HepG2 (cell line): ENCODE measurements around the gene FAM240A. TPM values are rescaled to one million over a fixed set of nuclear protein-coding genes. Genes with fewer than 3 reads are reported as not detected.

Experiments used
- ATAC-seq: fragments of 200-7000 bp; cut with Tn5 transposase; 3 replicates; pipeline ENCODE4 v1.9.1; 2020; ENCODE audit warnings: mild to moderate bottlenecking, moderate library complexity
- BruUV-seq: library from RNA; stranded (reverse); fragments of 400-500 nt; replicated peaks from 2 replicates; lab custom pipeline; 2021; lab: Mats Ljungman, UMichigan
- CTCF ChIA-PET: fragments of 300-600 bp; formaldehyde crosslinking; extraction: SDS; loops from one replicate; lab custom pipeline; 2021; ENCODE audit warnings: low total read pairs, inconsistent platforms, low intra/inter-chr PET ratio; lab: Yijun Ruan, JAX
- POLR2A ChIA-PET: fragments of 350-600 bp; sonication (Branson Sonifier 250); formaldehyde crosslinking; loops from one replicate; lab custom pipeline; 2020; ENCODE audit warnings: antibody characterized with exemption, inconsistent platforms; lab: Yijun Ruan, JAX
- DNase-seq: peaks from one replicate; pipeline ENCODE4 v3.0.0-alpha.2; 2015; ENCODE audit warnings: low spot score
- FAIRE-seq: peaks from 3 replicates; lab custom pipeline; 2011; peaks lifted over from hg19 to GRCh38; lab: Jason Lieb, UNC
- H2AFZ ChIP-seq: one replicate; pipeline ENCODE4 v1.6.1; 2011; ENCODE audit warnings: low read length, inconsistent platforms
- H3K27ac ChIP-seq: fragments of 300-600 bp; 3 replicates; pipeline ENCODE4 v1.8.0; 2011; ENCODE audit warnings: mixed run types, mild to moderate bottlenecking, mixed read lengths, low read length, inconsistent platforms; ENCODE audit not compliant: insufficient read depth; ENCODE audit errors: extremely low read length
- H3K27me3 ChIP-seq, 2 experiments: fragments of 200-600 bp in 1 of 2; 2 replicates in 1 of 2; 3 replicates in 1 of 2; pipeline versions ENCODE4 v1.6.0 to v1.8.0; 2011; ENCODE audit warnings: low read length in 2 of 2, mild to moderate bottlenecking in 2 of 2, moderate library complexity in 2 of 2, inconsistent platforms in 1 of 2; ENCODE audit not compliant: insufficient read depth in 2 of 2, control insufficient read depth in 1 of 2
- H3K36me3 ChIP-seq, 2 experiments: fragments of 200-600 bp in 1 of 2; replicated peaks in 1 of 2; 2 replicates in 1 of 2; 3 replicates in 1 of 2; pipeline versions ENCODE4 v1.5.1 to v1.8.0; 2011; ENCODE audit warnings: low read length in 2 of 2, inconsistent platforms in 1 of 2; ENCODE audit not compliant: insufficient read depth in 2 of 2, control insufficient read depth in 1 of 2
- H3K4me1 ChIP-seq: 2 replicates; pipeline ENCODE4 v1.5.1; 2012; ENCODE audit warnings: low read length, inconsistent platforms; ENCODE audit not compliant: insufficient read depth
- H3K4me2 ChIP-seq: 2 replicates; pipeline ENCODE4 v1.6.0; 2011; ENCODE audit warnings: low read depth, low read length, inconsistent platforms
- H3K4me3 ChIP-seq, 3 experiments: fragments of 200-600 bp in 1 of 3; sonication (generic), shearing (Covaris generic) in 1 of 3; replicated peaks in 1 of 3; 2 replicates each; pipeline ENCODE4 v1.5.1; 2011 to 2016; ENCODE audit warnings: low read length in 3 of 3, inconsistent platforms in 2 of 3, low read depth in 2 of 3, mild to moderate bottlenecking in 2 of 3, control low read depth in 1 of 3, mixed read lengths in 1 of 3; ENCODE audit not compliant: insufficient read depth in 1 of 3
- H3K79me2 ChIP-seq: one replicate; pipeline ENCODE4 v1.6.1; 2011; ENCODE audit warnings: low read length, inconsistent platforms; ENCODE audit not compliant: insufficient read depth
- H3K9ac ChIP-seq: 2 replicates; pipeline ENCODE4 v1.6.0; 2011; ENCODE audit warnings: mild to moderate bottlenecking, low read depth, low read length, inconsistent platforms; ENCODE audit not compliant: insufficient read depth
- H3K9me3 ChIP-seq: 2 replicates; pipeline ENCODE4 v1.5.1; 2012; ENCODE audit warnings: mild to moderate bottlenecking, low read length
- H4K20me1 ChIP-seq: 2 replicates; pipeline ENCODE4 v1.6.0; 2011; ENCODE audit warnings: inconsistent platforms, mild to moderate bottlenecking, low read length, moderate library complexity; ENCODE audit not compliant: insufficient read depth
- ATF5 ChIP-seq: sonication (generic); formaldehyde crosslinking; IDR thresholded peaks from 2 replicates; pipeline ENCODE4 v1.4.0; 2020; ENCODE audit warnings: mild to moderate bottlenecking, low read depth, missing genetic modification reagents
- KDM1A ChIP-seq: IDR thresholded peaks from 2 replicates; pipeline ENCODE4 v1.6.1; 2016; ENCODE audit warnings: missing compliant biosample characterization
- MIER2 ChIP-seq: IDR thresholded peaks from 2 replicates; pipeline ENCODE4 v1.6.1; 2016; ENCODE audit warnings: missing biosample characterization, missing genetic modification reagents
- MNT ChIP-seq: fragments of 450-650 bp; IDR thresholded peaks from 2 replicates; pipeline ENCODE4 v1.6.1; 2016
- NCOA2 ChIP-seq: sonication (generic); formaldehyde crosslinking; IDR thresholded peaks from 2 replicates; pipeline ENCODE4 v1.8.0; 2022; ENCODE audit warnings: inconsistent platforms
- RBM39 ChIP-seq: fragments of 200-400 bp; formaldehyde crosslinking; IDR thresholded peaks from one replicate; pipeline ENCODE4 v1.6.1; 2018; ENCODE audit warnings: antibody characterized with exemption, mild to moderate bottlenecking, low read depth, low read length; ENCODE audit not compliant: poor library complexity, severe bottlenecking
- SIX4 ChIP-seq: sonication (generic); formaldehyde crosslinking; IDR thresholded peaks from 2 replicates; pipeline ENCODE4 v1.4.0; 2020; ENCODE audit warnings: missing genetic modification reagents
- TERF1 ChIP-seq: sonication (generic); formaldehyde crosslinking; IDR thresholded peaks from 2 replicates; pipeline ENCODE4 v1.8.0; 2022; ENCODE audit warnings: mild to moderate bottlenecking, missing genetic modification reagents, moderate library complexity
- XRCC5 ChIP-seq: fragments of 200-400 bp; formaldehyde crosslinking; optimal IDR thresholded peaks from 2 replicates; pipeline ENCODE3; 2017; ENCODE audit warnings: mild to moderate bottlenecking, low read length
- ZNF572 ChIP-seq: sonication (generic); formaldehyde crosslinking; IDR thresholded peaks from 2 replicates; pipeline ENCODE4 v1.5.1; 2020; ENCODE audit warnings: mild to moderate bottlenecking, missing genetic modification reagents
- ZNF674 ChIP-seq: sonication (generic); formaldehyde crosslinking; IDR thresholded peaks from 2 replicates; pipeline ENCODE4 v1.5.0; 2020; ENCODE audit warnings: low read depth, mild to moderate bottlenecking, missing genetic modification reagents
- WGBS: methylation state at CpG from one replicate; pipeline ENCODE4 v1.1.6; 2017; ENCODE audit warnings: low lambda C conversion rate; 5-methylcytosine and 5-hydroxymethylcytosine counted together
- in situ Hi-C: cut with HindIII; loops from 2 replicates; pipeline ENCODE4 v1.10.0; 2017; ENCODE audit warnings: low pct_unique_long_range_greater_than_20kb; ENCODE audit not compliant: extremely low pct_ligation_motif_present
- intact Hi-C: fragments of 100-400 bp; cut with micrococcal nuclease; formaldehyde crosslinking; loops from one replicate; pipeline ENCODE4 v1.10.0; 2022; ENCODE audit not compliant: unreplicated experiment
- polyA plus RNA-seq, 8 experiments: library from polyadenylated mRNA; depleted of rRNA in 3 of 8; stranded (reverse) in 7 of 8; unstranded in 1 of 8; fragments of >200 nt; fragmentation: Illumina TruSeq in 4 of 8; extraction: Trizol in 4 of 8; gene quantifications; 2 replicates each; pipeline versions ENCODE4 v1.2.1 to v1.2.3, GENCODE V29; 2011 to 2016; ENCODE audit warnings: low read depth in 4 of 8, missing spikeins in 1 of 8, mixed read lengths in 1 of 8; ENCODE audit not compliant: insufficient read depth in 1 of 8
- total RNA-seq, 5 experiments: library from RNA; depleted of rRNA; stranded (reverse); fragments of >200 nt; fragmentation: Illumina TruSeq; extraction: Trizol; gene quantifications; 2 replicates each; pipeline ENCODE4 v1.2.3, GENCODE V29; 2016; ENCODE audit warnings: low read depth in 1 of 5

Gene FAM240A
- total and polyA plus RNA-seq, 2 of the 13 experiments (the other 11 are each of a cell fraction or from before 2014, with no cell fraction given) = not detected

- no peak overlapping the region for H3K4me3 ChIP-seq
- in situ Hi-C loops = loop anchor here (10.0 kb wide), 1 partner anchor 180 kb away; no protein-coding TSS in a partner anchor
- H3K4me1 ChIP-seq = no peaks in the 10 kb centered on the region
- FAIRE-seq = no peak
- no peaks in the 10 kb centered on the region for H4K20me1 ChIP-seq
- no peak overlapping the region for H3K4me2 ChIP-seq
- WGBS = 40% methylated on average over 21 of the region's 23 CpGs
- no peak overlapping the region for H3K27ac ChIP-seq
- H3K9ac ChIP-seq = no peak overlapping the region
- TF ChIP-seq MNT (no peak), KDM1A (no peak), ZNF674 (CRISPR knock-in tag) (no peak)
- TF ChIP-seq, all 625 proteins: peak for 0
- Histone ChIP-seq H2AFZ (no peak overlapping the region), H3K79me2 (no peaks in the 10 kb centered on the region), H3K27me3 (peaks cover 3 to 34% of the 10 kb centered on the region in 2 experiments; a peak in 2 of 5 replicates), H3K36me3 (no peaks in the 10 kb centered on the region), H3K9me3 (no peaks in the 10 kb centered on the region)
- intact Hi-C loops = no loop called here
- ChIA-PET POLR2A (no interaction called here), CTCF (no interaction called here)
- BruUV-seq = no TSS peak
- ATAC-seq (no peak), DNase-seq (no peak)
Observed at GRCh38 chr3:46664971-46665762, 52.8 kb downstream of the FAM240A start.

- in situ Hi-C loops = loop anchor here (10.0 kb wide), 1 partner anchor 181 kb away; no protein-coding TSS in a partner anchor
Observed at GRCh38 chr3:46665763-46666452, 53.6 kb downstream of the FAM240A start.

More at GRCh38 chr3:46665763-46666452, 53.6 kb downstream of the FAM240A start:
- ATAC-seq (no peak), DNase-seq (no peak), FAIRE-seq (no peak)
- TF ChIP-seq MIER2 (no peak), ZNF572 (CRISPR knock-in tag) (no peak), NCOA2 (no peak), XRCC5 (no peak), RBM39 (no peak), SIX4 (CRISPR knock-in tag) (no peak), TERF1 (CRISPR knock-in tag) (no peak), ATF5 (CRISPR knock-in tag) (no peak)
- Histone ChIP-seq H3K79me2 (no peaks in the 10 kb centered on the region), H3K9ac (no peak overlapping the region), H3K27me3 (peaks cover 3 to 32% of the 10 kb centered on the region in 2 experiments; a peak in 2 of 5 replicates), H3K4me3 (no peak overlapping the region), H4K20me1 (no peaks in the 10 kb centered on the region), H3K36me3 (no peaks in the 10 kb centered on the region), H3K4me1 (no peaks in the 10 kb centered on the region), H3K27ac (no peak overlapping the region), H3K9me3 (no peaks in the 10 kb centered on the region), H2AFZ (no peak overlapping the region), H3K4me2 (no peak overlapping the region)
- ChIA-PET CTCF (no interaction called here), POLR2A (no interaction called here)
- intact Hi-C loops = no loop called here
- no TSS peak for BruUV-seq
- 37% methylated on average over 8 of the region's 9 CpGs for WGBS
